Spleen (tissue), 7 donors: Measurements from ENCODE around the gene MARCHF9.

Experiments
- CTCF ChIP-seq, 11 experiments: fragments of 200-600 bp in 7 of 11; fragments of 450-650 bp in 4 of 11; sonication (generic) in 4 of 11; IDR thresholded peaks in 8 of 11; conservative IDR thresholded peaks in 3 of 11; 1 replicate in 7 of 11; 2 replicates in 4 of 11; pipeline versions ENCODE4 v1.4.0 to v1.8.0; 2016 to 2021; ENCODE audit warnings: antibody characterized with exemption in 11 of 11, inconsistent platforms in 4 of 11, mild to moderate bottlenecking in 1 of 11
- POLR2AphosphoS5 ChIP-seq, 3 donors: sonication (generic); formaldehyde crosslinking; IDR thresholded peaks; one replicate each; pipeline ENCODE4 v1.5.1; 2017; ENCODE audit warnings: antibody characterized with exemption in 3 of 3
- donor health status: DM: no; HTN: no; CAD: no; lungs with moderate emphysema.
- donor health status: DM: no; HTN: no; CAD: no.
- donor health status: DM: no; HTN: no; CAD: no.

GRCh38 chr12:57741844-57742738, 12.8 kb upstream of the MARCHF9 start:
- TF ChIP-seq CTCF (IDR thresholded peaks at IDR 0.05 in 8 of 11, conservative IDR thresholded peaks at IDR 0.05 in 3 of 11) (peak; percentile 16 to 74 (median 63)), POLR2AphosphoS5 (IDR thresholded peaks at IDR 0.05) (peak; percentile 52 to 61 (median 56))
